PC-3 (cell line): Measurements from ENCODE around the gene PRADC1.

Source experiments
- CTCF ChIP-seq: fragments of 300-600 bp; sonication (generic); conservative IDR thresholded peaks from 2 replicates; pipeline ENCODE4 v1.5.1; 2017; ENCODE audit warnings: antibody characterized with exemption, low read depth, mild to moderate bottlenecking, low read length
- EZH2 ChIP-seq: fragments of 300-600 bp; sonication (generic); IDR thresholded peaks from one replicate; pipeline ENCODE4 v1.6.1; 2017; ENCODE audit warnings: antibody characterized with exemption, mild to moderate bottlenecking, low read length; ENCODE audit not compliant: unreplicated experiment

DNA sequence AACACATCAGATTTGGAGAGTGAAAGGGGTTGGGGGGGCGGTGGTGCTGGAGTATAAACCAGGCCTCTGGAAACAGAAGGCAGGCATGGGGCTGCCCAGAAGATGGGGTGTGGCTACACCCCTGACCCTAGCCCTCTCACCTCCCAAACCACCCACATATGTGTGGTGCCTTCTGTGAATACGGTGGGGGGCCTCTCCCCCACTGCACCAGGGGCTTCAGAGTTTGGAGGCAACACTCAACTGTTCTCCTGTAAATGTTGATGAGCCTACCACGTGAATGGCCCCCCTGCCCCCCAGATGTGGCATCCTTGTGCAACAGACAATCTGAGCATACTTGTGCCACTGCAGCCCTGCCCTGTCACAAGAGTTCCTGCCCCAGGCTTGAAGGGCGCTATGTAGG is 31.7 kb upstream of the PRADC1 start:
- no peak for TF ChIP-seq CTCF
- no peak for TF ChIP-seq EZH2
